Activated naive CD4-positive, alpha-beta T cell treated with anti-CD3 and anti-CD28 coated beads, Interleukin-2, amount 50 U/mL, for 72 hours (primary cell): ENCODE measurements around the gene SESN3. TPM values are rescaled to one million over a fixed set of nuclear protein-coding genes. Genes with fewer than 3 reads are reported as not detected.
"Not testable (repeated sequence)": the region's sequence is repeated elsewhere in the genome, so short reads cannot be mapped to it uniquely, and the experiment has no call there.

Source experiments
- ATAC-seq, 2 donors: fragments of 150-1000 bp; cut with Tn5 transposase; 2 replicates each; pipeline ENCODE4 v1.10.0; 2021; ENCODE audit warnings: mild to moderate bottlenecking in 2 of 2, moderate library complexity in 2 of 2
- DNase-seq, 2 donors: peaks; one replicate each; pipeline ENCODE4 v3.0.0; 2021 to 2022; ENCODE audit warnings: low spot score in 2 of 2
- H3K27ac Mint-ChIP-seq, 2 donors: one replicate each; pipeline ENCODE4 v1.8.0; 2022; ENCODE audit warnings: mild to moderate bottlenecking in 2 of 2, mixed read lengths in 2 of 2
- H3K36me3 Mint-ChIP-seq, 2 donors: one replicate each; pipeline ENCODE4 v1.8.0; 2022; ENCODE audit warnings: mixed read lengths in 2 of 2
- H3K9me3 Mint-ChIP-seq, 2 donors: one replicate each; pipeline ENCODE4 v1.8.0; 2022; ENCODE audit warnings: mixed read lengths in 2 of 2
- total RNA-seq, 2 donors: library from RNA; stranded (reverse); gene quantifications; one replicate each; pipeline ENCODE4 v1.2.3, GENCODE V29; 2022

Gene SESN3
- total RNA-seq, 2 donors from 2014 or later: 20.5 to 26.9 TPM

- ATAC-seq (peak; percentile 1 to 22), DNase-seq (no peak)
- peak overlapping the region in 1 of 2 donors; percentile 87 for H3K27ac Mint-ChIP-seq
- H3K36me3 Mint-ChIP-seq: no peaks in the 10 kb centered on the region
- peaks cover 0 to 9% of the 10 kb centered on the region in 2 donors for H3K9me3 Mint-ChIP-seq
Measured at GRCh38 chr11:95254716-95255115, 23.7 kb upstream of the SESN3 start.

- Mint-ChIP-seq H3K9me3 (peaks cover 0 to 9% of the 10 kb centered on the region in 2 donors), H3K27ac (peak overlapping the region; percentile 61 to 87), H3K36me3 (no peaks in the 10 kb centered on the region)
- DNase-seq: peak; percentile 66 to 80
- peak; percentile 100 for ATAC-seq
Measured at GRCh38 chr11:95254131-95254704, 23.2 kb upstream of the SESN3 start.

GRCh38 chr11:95253141-95253540 lies 22.1 kb upstream of the SESN3 start:
- Mint-ChIP-seq H3K9me3 (peaks cover 0 to 6% of the 10 kb centered on the region in 2 donors), H3K36me3 (no peaks in the 10 kb centered on the region), H3K27ac (peak overlapping the region in 1 of 2 donors; percentile 87)
- no peak for DNase-seq
- ATAC-seq: no peak

- H3K36me3 Mint-ChIP-seq: no peaks in the 10 kb centered on the region
- DNase-seq: no peak
- H3K9me3 Mint-ChIP-seq: peaks cover 0 to 5% of the 10 kb centered on the region in 2 donors
- ATAC-seq: no peak
- peak overlapping the region; percentile 6 to 87 for H3K27ac Mint-ChIP-seq
Measured at GRCh38 chr11:95252586-95252985, 21.6 kb upstream of the SESN3 start.

- H3K36me3 Mint-ChIP-seq, ATAC-seq, H3K9me3 Mint-ChIP-seq, DNase-seq: not testable (repeated sequence)
- H3K27ac Mint-ChIP-seq: peak overlapping the region in 1 of 2 donors; percentile 87
Measured at GRCh38 chr11:95251896-95252295, 20.9 kb upstream of the SESN3 start.

- DNase-seq (no peak), ATAC-seq (peak in 1 of 2 donors; percentile 49)
- Mint-ChIP-seq H3K36me3 (peaks cover 0 to 8% of the 10 kb centered on the region in 2 donors), H3K27ac (no peak overlapping the region), H3K9me3 (no peaks in the 10 kb centered on the region)
Measured at GRCh38 chr11:95248666-95249467, 17.9 kb upstream of the SESN3 start.

- Mint-ChIP-seq H3K36me3 (peaks cover 0 to 8% of the 10 kb centered on the region in 2 donors), H3K9me3 (no peaks in the 10 kb centered on the region), H3K27ac (no peak overlapping the region)
- ATAC-seq (no peak), DNase-seq (no peak)
Measured at GRCh38 chr11:95247883-95248282, 16.9 kb upstream of the SESN3 start.

GRCh38 chr11:95247127-95247684 lies 16.2 kb upstream of the SESN3 start:
- ATAC-seq (no peak), DNase-seq (no peak)
- peaks cover 0 to 8% of the 10 kb centered on the region in 2 donors for H3K36me3 Mint-ChIP-seq
- no peak overlapping the region for H3K27ac Mint-ChIP-seq
- H3K9me3 Mint-ChIP-seq: no peaks in the 10 kb centered on the region

- DNase-seq (no peak), ATAC-seq (no peak)
- H3K27ac Mint-ChIP-seq: peak overlapping the region in 1 of 2 donors; percentile 1
- peaks cover 0 to 8% of the 10 kb centered on the region in 2 donors for H3K36me3 Mint-ChIP-seq
- peaks cover 0 to 3% of the 10 kb centered on the region in 2 donors for H3K9me3 Mint-ChIP-seq
Measured at GRCh38 chr11:95245581-95245980, 14.6 kb upstream of the SESN3 start.

- Mint-ChIP-seq H3K36me3 (peaks cover 0 to 8% of the 10 kb centered on the region in 2 donors), H3K9me3 (peaks cover 0 to 3% of the 10 kb centered on the region in 2 donors), H3K27ac (peak overlapping the region in 1 of 2 donors; percentile 1)
- ATAC-seq (peak; percentile 77 to 95), DNase-seq (no peak)
Measured at GRCh38 chr11:95245038-95245437, 14.0 kb upstream of the SESN3 start.

- ATAC-seq (no peak), DNase-seq (no peak)
- Mint-ChIP-seq H3K9me3 (peaks cover 0 to 3% of the 10 kb centered on the region in 2 donors), H3K27ac (no peak overlapping the region), H3K36me3 (peaks cover 0 to 8% of the 10 kb centered on the region in 2 donors)
Measured at GRCh38 chr11:95243673-95244072, 12.7 kb upstream of the SESN3 start.

- no peak overlapping the region for H3K27ac Mint-ChIP-seq
- peaks cover 0 to 8% of the 10 kb centered on the region in 2 donors for H3K36me3 Mint-ChIP-seq
- ATAC-seq (no peak), DNase-seq (no peak)
- H3K9me3 Mint-ChIP-seq: peaks cover 0 to 3% of the 10 kb centered on the region in 2 donors
Measured at GRCh38 chr11:95242845-95243605, 12.0 kb upstream of the SESN3 start.

GRCh38 chr11:95242091-95242844 lies 11.3 kb upstream of the SESN3 start:
- no peak overlapping the region for H3K27ac Mint-ChIP-seq
- peaks cover 0 to 3% of the 10 kb centered on the region in 2 donors for H3K9me3 Mint-ChIP-seq
- H3K36me3 Mint-ChIP-seq: peaks cover 0 to 8% of the 10 kb centered on the region in 2 donors

GRCh38 chr11:95241681-95242081 lies 10.7 kb upstream of the SESN3 start:
- ATAC-seq (peak; percentile 33 to 71), DNase-seq (no peak)
- peaks cover 0 to 3% of the 10 kb centered on the region in 2 donors for H3K9me3 Mint-ChIP-seq
- peaks cover 0 to 8% of the 10 kb centered on the region in 2 donors for H3K36me3 Mint-ChIP-seq
- H3K27ac Mint-ChIP-seq: no peak overlapping the region

More at GRCh38 chr11:95242091-95242844, 11.3 kb upstream of the SESN3 start:
- DNase-seq: no peak
- no peak for ATAC-seq

- ATAC-seq (no peak), DNase-seq (no peak)
- Mint-ChIP-seq H3K27ac (no peak overlapping the region), H3K9me3 (peaks cover 0 to 3% of the 10 kb centered on the region in 2 donors), H3K36me3 (no peaks in the 10 kb centered on the region)
Measured at GRCh38 chr11:95239871-95240649, 9.1 kb upstream of the SESN3 start.
